Neural progenitor cell (in vitro differentiated cells): ENCODE measurements around the gene SSTR4. TPM values are rescaled to one million over a fixed set of nuclear protein-coding genes. Genes with fewer than 3 reads are reported as not detected.
A peak's percentile ranks its signal among the peaks of the same experiment; 100 is the strongest.

Experiments
- DNase-seq: peaks from one replicate; pipeline ENCODE4 v3.0.0-alpha.2; 2016; ENCODE audit warnings: low spot score
- H2AFZ ChIP-seq: fragments of 200-600 bp; sonication (generic); replicated peaks from 2 replicates; pipeline ENCODE4 v1.6.1; 2016; ENCODE audit warnings: antibody characterized with exemption
- H3F3A ChIP-seq: fragments of 200-600 bp; sonication (generic); 2 replicates; pipeline ENCODE4 v1.6.1; 2016; ENCODE audit warnings: antibody characterized with exemption, low read depth
- H3K27ac ChIP-seq: fragments of 200-600 bp; sonication (generic); 2 replicates; pipeline ENCODE4 v1.5.1; 2016; ENCODE audit warnings: mild to moderate bottlenecking
- H3K27me3 ChIP-seq: fragments of 200-600 bp; sonication (generic); 2 replicates; pipeline ENCODE4 v1.6.1; 2016; ENCODE audit warnings: mild to moderate bottlenecking, moderate library complexity
- H3K36me3 ChIP-seq: fragments of 200-600 bp; sonication (generic); 2 replicates; pipeline ENCODE4 v1.5.1; 2016
- H3K4me1 ChIP-seq: fragments of 200-600 bp; sonication (generic); 2 replicates; pipeline ENCODE4 v1.6.1; 2016; ENCODE audit warnings: mixed run types
- H3K4me2 ChIP-seq: fragments of 200-600 bp; sonication (generic); 2 replicates; pipeline ENCODE4 v1.6.1; 2016
- H3K4me3 ChIP-seq: fragments of 200-600 bp; sonication (generic); 2 replicates; pipeline ENCODE4 v1.5.1; 2016
- H3K79me2 ChIP-seq: fragments of 200-600 bp; sonication (generic); 2 replicates; pipeline ENCODE4 v1.6.1; 2016; ENCODE audit warnings: low read depth
- H3K9ac ChIP-seq: fragments of 200-600 bp; sonication (generic); 2 replicates; pipeline ENCODE4 v1.6.1; 2016
- H3K9me3 ChIP-seq: fragments of 200-600 bp; sonication (generic); 2 replicates; pipeline ENCODE4 v1.5.1; 2016; ENCODE audit warnings: low read depth
- H4K20me1 ChIP-seq: fragments of 200-600 bp; sonication (generic); 2 replicates; pipeline ENCODE4 v1.6.1; 2016; ENCODE audit warnings: low read depth
- H3K27ac Mint-ChIP-seq: 3 replicates; pipeline ENCODE4 v1.8.0; 2021; ENCODE audit warnings: mixed read lengths
- H3K27me3 Mint-ChIP-seq: 2 replicates; pipeline ENCODE4 v1.8.0; 2022; ENCODE audit warnings: low read depth, mild to moderate bottlenecking, inconsistent platforms, moderate library complexity, mixed read lengths; ENCODE audit not compliant: insufficient read depth
- H3K36me3 Mint-ChIP-seq: 3 replicates; pipeline ENCODE4 v1.8.0; 2021; ENCODE audit warnings: mixed read lengths
- H3K4me1 Mint-ChIP-seq: 3 replicates; pipeline ENCODE4 v1.8.0; 2021; ENCODE audit warnings: mixed read lengths
- H3K4me3 Mint-ChIP-seq: 3 replicates; pipeline ENCODE4 v1.8.0; 2021; ENCODE audit warnings: mild to moderate bottlenecking, moderate library complexity, mixed read lengths
- H3K9me3 Mint-ChIP-seq: 3 replicates; pipeline ENCODE4 v1.8.0; 2020; ENCODE audit warnings: mixed read lengths
- EZH2 ChIP-seq: fragments of 200-600 bp; sonication (generic); IDR thresholded peaks from 2 replicates; pipeline ENCODE4 v1.6.1; 2017; ENCODE audit warnings: antibody characterized with exemption, mild to moderate bottlenecking, moderate library complexity
- EZH2phosphoT487 ChIP-seq: fragments of 200-600 bp; sonication (generic); IDR thresholded peaks from 2 replicates; pipeline ENCODE4 v1.6.1; 2017; ENCODE audit warnings: antibody characterized with exemption
- total RNA-seq: library from RNA; depleted of rRNA; stranded (reverse); fragments of >200 nt; gene quantifications from 2 replicates; pipeline ENCODE4 v1.2.3, GENCODE V29; 2015; ENCODE audit warnings: low replicate concordance
- TF ChIP-seq, protein P1 (sequence below): fragments of 200-600 bp; sonication (generic); IDR thresholded peaks from 2 replicates; pipeline ENCODE4 v1.5.1; 2017; ENCODE audit warnings: antibody characterized with exemption, mild to moderate bottlenecking

SSTR4 gene
- total RNA-seq, 1 donor from 2014 or later, result not detected

DNA sequence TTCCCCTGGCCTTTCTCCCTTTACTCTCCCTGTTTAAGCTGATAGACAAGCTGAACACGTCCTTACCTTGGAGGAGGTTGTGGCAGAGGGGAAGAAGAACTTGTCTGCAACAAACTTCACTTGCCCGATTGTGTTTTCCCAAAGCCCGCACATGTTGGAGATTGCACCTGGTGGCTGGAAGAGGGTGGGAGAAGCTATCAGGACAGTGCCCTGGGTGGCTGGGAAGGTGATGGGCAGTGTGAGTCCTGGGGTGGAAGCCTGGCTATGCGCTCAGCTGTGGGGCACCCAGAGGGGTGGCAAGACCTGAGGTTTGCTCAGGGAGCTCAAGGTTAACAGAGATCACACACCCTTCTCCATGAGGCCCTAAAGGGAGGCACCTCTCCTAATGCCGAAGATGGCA is 25.0 kb upstream of the SSTR4 start:
- TF ChIP-seq EZH2 (no peak), EZH2phosphoT487 (no peak)
- TF ChIP-seq, protein P1, sequence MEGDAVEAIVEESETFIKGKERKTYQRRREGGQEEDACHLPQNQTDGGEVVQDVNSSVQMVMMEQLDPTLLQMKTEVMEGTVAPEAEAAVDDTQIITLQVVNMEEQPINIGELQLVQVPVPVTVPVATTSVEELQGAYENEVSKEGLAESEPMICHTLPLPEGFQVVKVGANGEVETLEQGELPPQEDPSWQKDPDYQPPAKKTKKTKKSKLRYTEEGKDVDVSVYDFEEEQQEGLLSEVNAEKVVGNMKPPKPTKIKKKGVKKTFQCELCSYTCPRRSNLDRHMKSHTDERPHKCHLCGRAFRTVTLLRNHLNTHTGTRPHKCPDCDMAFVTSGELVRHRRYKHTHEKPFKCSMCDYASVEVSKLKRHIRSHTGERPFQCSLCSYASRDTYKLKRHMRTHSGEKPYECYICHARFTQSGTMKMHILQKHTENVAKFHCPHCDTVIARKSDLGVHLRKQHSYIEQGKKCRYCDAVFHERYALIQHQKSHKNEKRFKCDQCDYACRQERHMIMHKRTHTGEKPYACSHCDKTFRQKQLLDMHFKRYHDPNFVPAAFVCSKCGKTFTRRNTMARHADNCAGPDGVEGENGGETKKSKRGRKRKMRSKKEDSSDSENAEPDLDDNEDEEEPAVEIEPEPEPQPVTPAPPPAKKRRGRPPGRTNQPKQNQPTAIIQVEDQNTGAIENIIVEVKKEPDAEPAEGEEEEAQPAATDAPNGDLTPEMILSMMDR, result no peak
- no peaks in the 10 kb centered on the region for H3K9me3 Mint-ChIP-seq

DNA sequence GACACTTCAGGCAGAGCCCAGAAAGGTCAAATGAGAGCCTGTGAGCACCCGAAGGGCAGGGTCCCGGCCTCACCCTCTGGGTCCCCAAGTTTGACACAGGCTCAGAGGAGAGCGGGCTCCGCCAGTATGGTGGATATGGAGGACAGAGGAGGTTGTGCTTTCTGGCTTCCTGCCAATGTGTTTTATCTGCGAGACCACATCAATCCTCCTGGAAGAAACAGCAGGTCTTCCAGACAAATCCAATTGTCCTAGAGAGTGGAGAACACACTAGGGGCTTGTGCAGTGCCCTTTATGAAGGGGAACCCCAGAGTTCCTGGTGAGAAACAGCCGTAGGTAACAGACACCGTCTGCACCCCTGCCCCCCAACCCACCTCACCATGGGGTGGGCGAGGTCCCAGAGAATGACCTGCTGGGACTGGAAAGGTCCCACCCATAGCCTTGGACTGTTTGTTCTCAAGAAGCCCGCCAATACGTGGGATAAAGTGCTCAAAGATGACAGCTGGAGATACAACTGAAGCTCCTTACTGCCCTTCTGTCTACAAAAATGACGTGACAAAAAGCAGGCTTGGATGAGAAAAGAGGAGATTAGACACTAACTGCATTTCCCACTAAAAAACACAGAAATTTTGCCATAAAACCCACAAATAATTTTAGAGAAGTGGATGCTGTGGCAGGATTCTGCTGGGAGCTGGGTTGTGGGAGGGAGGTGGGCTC is 23.9 kb upstream of the SSTR4 start:
- no peaks in the 10 kb centered on the region for H3K4me1 ChIP-seq
- DNase-seq, result no peak
- H3K9me3 Mint-ChIP-seq, result no peaks in the 10 kb centered on the region
- H3K4me1 Mint-ChIP-seq, result no peaks in the 10 kb centered on the region
- no peaks in the 10 kb centered on the region for H3K36me3 ChIP-seq
- no peaks in the 10 kb centered on the region for H3K36me3 Mint-ChIP-seq
- no peak overlapping the region for H3K4me3 Mint-ChIP-seq
- no peaks in the 10 kb centered on the region for H3K79me2 ChIP-seq
- H3K27ac ChIP-seq, result no peak overlapping the region
- no peak overlapping the region for H3K4me2 ChIP-seq
- peaks cover 10% of the 10 kb centered on the region for H3K27me3 Mint-ChIP-seq
- no peak overlapping the region for H3K9ac ChIP-seq
- H2AFZ ChIP-seq, result no peak overlapping the region
- no peak overlapping the region for H3K27ac Mint-ChIP-seq
- H4K20me1 ChIP-seq, result no peaks in the 10 kb centered on the region
- no peak for TF ChIP-seq EZH2
- TF ChIP-seq EZH2phosphoT487, result no peak
- TF ChIP-seq, protein P1, result no peak
- H3F3A ChIP-seq, result no peaks in the 10 kb centered on the region
- H3K4me3 ChIP-seq, result no peak overlapping the region
- no peaks in the 10 kb centered on the region for H3K27me3 ChIP-seq
- H3K9me3 ChIP-seq, result no peaks in the 10 kb centered on the region

More for the DNA sequence above, 25.0 kb upstream of the SSTR4 start:
- H3K27ac Mint-ChIP-seq, result no peak overlapping the region
- no peaks in the 10 kb centered on the region for H3K4me1 Mint-ChIP-seq
- H3K9me3 ChIP-seq, result no peaks in the 10 kb centered on the region
- no peak overlapping the region for H3K4me2 ChIP-seq
- peaks cover 10% of the 10 kb centered on the region for H3K27me3 Mint-ChIP-seq
- peak overlapping the region; percentile 13 for H3K4me3 Mint-ChIP-seq
- no peaks in the 10 kb centered on the region for H3K36me3 Mint-ChIP-seq
- no peak overlapping the region for H3K27ac ChIP-seq
- no peak overlapping the region for H2AFZ ChIP-seq
- H3K4me1 ChIP-seq, result no peaks in the 10 kb centered on the region
- H3K36me3 ChIP-seq, result no peaks in the 10 kb centered on the region
- no peak overlapping the region for H3K4me3 ChIP-seq
- no peaks in the 10 kb centered on the region for H4K20me1 ChIP-seq
- no peaks in the 10 kb centered on the region for H3K27me3 ChIP-seq
- H3F3A ChIP-seq, result no peaks in the 10 kb centered on the region
- no peak overlapping the region for H3K9ac ChIP-seq
- H3K79me2 ChIP-seq, result no peaks in the 10 kb centered on the region
- no peak for DNase-seq

DNA sequence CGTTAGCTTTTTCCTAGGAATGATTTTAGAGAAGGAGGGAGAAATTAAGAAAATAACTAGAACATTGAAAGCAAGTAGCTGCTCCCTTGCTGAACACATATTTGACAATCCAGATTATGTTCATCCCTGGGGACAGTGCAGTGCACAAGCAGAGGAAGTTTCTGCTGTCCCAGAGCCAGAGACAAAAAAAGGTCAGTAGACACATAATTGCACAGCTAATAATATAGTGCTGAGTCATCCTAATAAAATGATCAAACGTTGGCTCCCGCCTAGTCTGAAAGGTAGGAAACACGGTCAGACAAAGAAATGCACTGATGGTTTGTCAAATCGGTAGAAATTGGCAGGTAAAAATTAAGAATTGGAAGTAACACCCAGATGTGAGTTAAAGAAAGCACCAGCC is 21.7 kb upstream of the SSTR4 start:
- H3K79me2 ChIP-seq, result no peaks in the 10 kb centered on the region
- H3K9me3 Mint-ChIP-seq, result no peaks in the 10 kb centered on the region
- H3K4me1 Mint-ChIP-seq, result no peaks in the 10 kb centered on the region
- H3K4me2 ChIP-seq, result no peak overlapping the region
- no peaks in the 10 kb centered on the region for H4K20me1 ChIP-seq
- H3K36me3 ChIP-seq, result no peaks in the 10 kb centered on the region
- H3K9ac ChIP-seq, result no peak overlapping the region
- peaks cover 9% of the 10 kb centered on the region for H3K4me1 ChIP-seq
- no peaks in the 10 kb centered on the region for H3K9me3 ChIP-seq
- no peak overlapping the region for H2AFZ ChIP-seq
- no peak overlapping the region for H3K4me3 ChIP-seq
- DNase-seq, result no peak
- no peaks in the 10 kb centered on the region for H3K36me3 Mint-ChIP-seq
- no peak overlapping the region for H3K27ac Mint-ChIP-seq
- TF ChIP-seq EZH2 (no peak), EZH2phosphoT487 (no peak)
- TF ChIP-seq, protein P1, result no peak
- H3K27ac ChIP-seq, result no peak overlapping the region
- H3K4me3 Mint-ChIP-seq, result no peak overlapping the region
- H3F3A ChIP-seq, result no peaks in the 10 kb centered on the region
- H3K27me3 Mint-ChIP-seq, result peaks cover 10% of the 10 kb centered on the region
- no peaks in the 10 kb centered on the region for H3K27me3 ChIP-seq
